ENCODE results near the gene SH3BP4.

SH3BP4 gene

GRCh38 chr2:234967201-234967869, 15.5 kb downstream of the SH3BP4 start:
- no peak for DNase-seq

- DNase-seq = no peak
These were observed 16.0 kb downstream of the SH3BP4 start for GRCh38 chr2:234967870-234968208.

DNA sequence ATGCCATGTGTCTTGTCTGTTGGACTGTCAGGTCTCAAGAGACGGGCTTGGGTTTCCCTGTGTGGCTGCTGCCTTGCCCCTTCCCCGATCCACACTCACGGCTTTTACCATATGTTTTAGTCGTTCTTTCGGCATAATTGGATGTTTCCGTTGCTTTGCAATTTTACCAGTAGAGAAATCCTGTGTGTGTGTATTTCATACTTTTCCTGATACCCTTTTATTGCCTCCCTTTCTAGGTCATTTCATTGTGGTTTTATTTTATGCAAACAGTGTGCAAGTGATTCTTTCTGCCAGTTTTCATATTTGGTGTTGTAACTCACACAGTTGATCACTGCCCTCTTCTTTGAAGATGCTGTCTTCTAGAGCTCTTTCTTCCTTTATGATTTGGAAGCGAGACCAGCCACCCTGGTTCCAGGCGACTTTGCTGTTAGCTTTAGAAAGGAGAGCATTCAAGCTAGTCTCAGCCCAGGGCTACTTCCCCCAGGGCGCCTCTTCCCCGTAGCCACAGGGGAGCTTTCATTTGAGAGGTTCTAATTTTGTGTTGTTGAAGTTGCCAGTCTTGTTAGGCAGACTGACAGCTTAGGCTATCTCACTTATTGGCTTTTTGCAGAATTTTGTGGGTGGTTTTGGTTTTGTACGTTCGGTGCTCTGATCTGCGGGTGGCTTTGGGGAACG, 17.0 kb downstream of the SH3BP4 start:
- no peak for DNase-seq

DNA sequence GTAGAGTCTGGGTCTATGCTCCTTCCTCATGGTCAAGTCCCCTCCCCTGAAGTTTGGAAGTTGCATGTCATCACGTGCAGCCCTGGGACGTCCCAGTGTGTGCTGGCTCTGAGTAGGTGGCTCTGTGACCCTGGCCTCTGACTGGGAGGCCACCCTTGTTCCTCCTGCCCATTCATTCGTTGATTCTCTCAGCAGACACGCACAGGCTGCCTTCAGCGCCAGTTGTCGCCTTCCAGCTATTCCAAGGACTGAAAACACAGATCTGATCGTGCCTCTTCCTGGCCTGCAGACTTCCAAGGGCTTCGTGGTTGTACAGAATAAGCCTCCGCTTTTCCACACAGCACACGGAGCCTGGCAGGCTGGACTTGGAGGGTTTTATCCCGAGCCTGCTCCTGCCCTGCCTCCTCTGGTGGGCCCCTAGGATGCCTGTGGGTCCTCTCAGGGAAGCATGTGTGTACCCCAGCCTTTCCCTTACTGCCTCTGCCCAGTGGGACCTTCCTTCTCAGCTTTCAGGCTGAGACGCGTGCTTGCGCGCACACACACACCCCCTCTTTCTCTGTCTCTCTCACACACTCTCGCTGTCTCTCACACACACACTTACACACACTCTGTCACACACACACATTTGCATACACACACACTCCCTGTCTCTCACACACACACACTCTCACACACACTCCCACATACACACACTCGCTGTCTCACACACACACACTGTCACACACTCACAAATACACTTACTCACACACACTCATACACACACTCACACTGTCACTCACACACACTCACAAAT, 17.7 kb downstream of the SH3BP4 start:
- no peak for DNase-seq

DNA sequence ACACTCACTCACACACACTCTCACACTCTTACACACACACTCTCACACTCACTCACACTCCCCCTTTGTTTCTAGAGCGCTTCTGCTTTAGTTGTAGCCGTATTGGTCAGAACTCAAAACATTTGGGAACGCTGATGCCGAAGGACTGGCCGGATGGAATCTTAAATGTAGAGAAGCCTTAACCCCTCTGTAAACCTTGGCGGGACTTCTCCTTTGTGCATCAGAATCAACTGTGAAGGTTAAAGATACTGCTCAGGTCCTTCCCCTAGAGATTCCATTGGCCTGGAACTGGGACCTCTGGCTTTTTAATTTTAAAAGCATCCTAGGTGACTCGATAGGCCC, 18.3 kb downstream of the SH3BP4 start:
- no peak for DNase-seq

GRCh38 chr2:234970477-234970882, 18.7 kb downstream of the SH3BP4 start:
- DNase-seq = no peak

DNA sequence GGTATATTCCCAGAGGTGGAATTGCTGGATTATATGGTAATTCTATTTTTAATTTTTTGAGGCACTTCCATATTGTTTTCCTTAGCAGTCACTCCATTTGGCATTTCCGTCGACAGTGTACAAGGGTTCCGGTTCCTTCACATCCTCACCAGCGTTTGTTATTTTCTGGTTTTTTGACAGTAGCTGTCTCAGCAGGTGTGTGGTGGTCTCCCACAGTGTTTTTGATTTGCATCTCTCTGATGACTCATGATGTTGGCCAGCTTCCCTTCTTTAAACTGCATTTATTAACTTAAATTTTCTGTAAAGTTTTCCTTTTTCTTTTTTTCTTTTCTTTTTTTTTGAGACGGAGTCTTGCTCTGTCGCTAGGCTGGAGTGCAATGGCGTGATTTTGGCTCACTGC, 19.7 kb downstream of the SH3BP4 start:
- no peak for DNase-seq

DNA sequence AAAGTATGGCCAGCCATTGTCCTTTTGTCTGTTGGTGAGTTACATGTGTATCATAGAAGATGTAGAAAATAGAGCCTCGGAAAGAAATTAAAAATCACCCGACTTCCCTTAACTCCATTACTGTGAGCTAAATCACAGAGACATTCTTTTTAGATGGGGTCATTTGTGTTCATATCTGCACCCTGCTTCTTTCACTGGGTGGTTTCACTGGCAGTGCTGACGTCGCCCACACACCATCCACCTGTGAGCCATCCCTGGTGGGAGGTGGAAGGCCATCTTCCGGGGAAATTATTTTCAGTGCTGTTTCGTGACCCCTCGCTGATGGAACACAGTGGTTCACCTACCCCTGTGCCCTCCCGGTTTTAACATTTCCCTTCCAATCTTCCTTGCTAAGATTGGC, 21.2 kb downstream of the SH3BP4 start:
- no peak for DNase-seq

DNA sequence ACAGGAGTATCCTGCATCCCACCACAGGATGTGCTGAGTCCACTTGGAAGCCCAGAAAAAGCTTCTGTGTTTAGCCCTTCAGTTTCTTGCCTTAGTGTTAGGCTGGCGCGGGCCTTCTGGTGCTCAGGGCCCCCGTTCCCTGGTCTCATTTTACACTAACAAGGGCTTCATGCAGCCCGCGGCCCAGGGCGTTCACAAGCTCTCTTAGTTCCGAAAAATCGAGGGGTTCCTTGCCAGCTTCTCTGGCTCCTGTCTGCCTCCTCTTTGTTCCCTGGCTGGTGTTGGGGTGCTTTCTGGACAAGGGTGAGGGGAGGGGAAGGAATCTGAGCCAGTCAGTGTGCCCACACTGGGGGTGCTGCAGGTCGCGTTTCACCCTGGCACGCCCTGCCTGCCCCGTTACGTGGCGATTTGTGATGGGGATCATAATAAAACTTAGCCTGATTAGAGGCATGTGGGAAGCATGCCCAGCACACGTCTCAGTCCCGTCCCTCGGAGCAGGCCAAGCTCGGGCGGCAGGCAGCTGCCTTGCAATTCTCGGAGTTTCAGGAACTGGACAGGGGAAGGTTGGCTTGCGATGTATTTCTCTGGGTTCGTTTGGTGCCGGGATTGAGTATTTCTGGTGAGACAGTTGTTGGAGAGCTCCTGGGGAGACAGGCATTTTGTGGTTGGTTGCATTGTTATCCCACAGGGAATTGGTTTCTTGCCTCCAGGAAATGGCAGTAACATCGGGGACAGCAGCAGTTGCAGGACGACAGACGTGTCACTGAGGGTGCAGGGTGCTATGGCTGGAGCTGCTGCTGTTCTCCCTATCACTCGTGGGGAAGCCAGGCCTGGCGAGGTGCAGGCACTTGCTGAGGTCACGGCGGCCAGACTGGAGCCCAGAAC, 22.9 kb downstream of the SH3BP4 start:
- no peak for DNase-seq

DNA sequence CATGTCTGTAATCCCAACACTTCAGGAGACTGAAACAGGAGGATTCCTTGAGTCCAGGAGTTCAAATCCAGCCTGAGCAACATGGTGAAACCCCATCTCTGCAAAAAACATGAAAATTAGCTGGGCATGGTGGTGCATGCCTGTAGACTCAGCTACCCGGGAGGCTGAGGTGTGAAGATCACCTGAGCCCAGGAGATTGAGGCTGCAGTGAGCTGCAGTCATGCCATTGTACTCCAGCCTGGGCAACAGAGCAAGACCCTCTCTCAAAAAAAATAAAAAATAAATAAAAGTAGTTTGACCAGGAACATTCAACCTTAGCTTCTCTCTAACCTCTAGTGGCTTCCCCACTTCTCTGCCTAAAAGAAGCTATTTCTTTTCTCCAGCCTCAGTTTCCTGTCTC, 23.8 kb downstream of the SH3BP4 start:
- no peak for DNase-seq

GRCh38 chr2:234976479-234977227, 24.8 kb downstream of the SH3BP4 start:
- DNase-seq = no peak

DNA sequence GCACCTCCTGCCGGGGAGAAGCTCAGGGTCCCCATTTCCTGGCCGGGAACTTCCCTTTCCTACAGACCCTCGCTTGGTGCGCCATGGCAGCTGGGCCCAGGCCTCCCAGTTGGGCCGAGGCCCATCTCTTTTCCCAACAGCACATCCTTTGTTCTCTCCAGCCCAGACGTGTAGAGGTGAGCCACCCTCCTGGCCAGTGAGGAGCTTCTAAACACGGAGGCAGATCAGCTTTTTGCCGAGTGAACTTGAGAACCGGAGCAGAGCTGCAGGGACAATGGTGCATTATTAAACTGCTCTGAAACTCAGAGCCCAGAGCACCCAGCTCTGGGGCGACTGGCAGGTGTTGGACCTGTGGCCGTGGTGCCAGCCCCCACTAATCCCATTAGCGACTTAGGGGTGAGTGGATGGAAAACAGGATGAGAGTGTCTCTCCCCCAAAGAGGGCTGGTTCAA, 25.4 kb downstream of the SH3BP4 start:
- no peak for DNase-seq

GRCh38 chr2:234978466-234979203, 26.8 kb downstream of the SH3BP4 start:
- DNase-seq = no peak

GRCh38 chr2:234979204-234980167, 27.7 kb downstream of the SH3BP4 start:
- no peak for DNase-seq

- DNase-seq = no peak
These were observed 28.8 kb downstream of the SH3BP4 start for GRCh38 chr2:234980451-234981187.

GRCh38 chr2:234981197-234982095, 29.6 kb downstream of the SH3BP4 start:
- DNase-seq = no peak

DNA sequence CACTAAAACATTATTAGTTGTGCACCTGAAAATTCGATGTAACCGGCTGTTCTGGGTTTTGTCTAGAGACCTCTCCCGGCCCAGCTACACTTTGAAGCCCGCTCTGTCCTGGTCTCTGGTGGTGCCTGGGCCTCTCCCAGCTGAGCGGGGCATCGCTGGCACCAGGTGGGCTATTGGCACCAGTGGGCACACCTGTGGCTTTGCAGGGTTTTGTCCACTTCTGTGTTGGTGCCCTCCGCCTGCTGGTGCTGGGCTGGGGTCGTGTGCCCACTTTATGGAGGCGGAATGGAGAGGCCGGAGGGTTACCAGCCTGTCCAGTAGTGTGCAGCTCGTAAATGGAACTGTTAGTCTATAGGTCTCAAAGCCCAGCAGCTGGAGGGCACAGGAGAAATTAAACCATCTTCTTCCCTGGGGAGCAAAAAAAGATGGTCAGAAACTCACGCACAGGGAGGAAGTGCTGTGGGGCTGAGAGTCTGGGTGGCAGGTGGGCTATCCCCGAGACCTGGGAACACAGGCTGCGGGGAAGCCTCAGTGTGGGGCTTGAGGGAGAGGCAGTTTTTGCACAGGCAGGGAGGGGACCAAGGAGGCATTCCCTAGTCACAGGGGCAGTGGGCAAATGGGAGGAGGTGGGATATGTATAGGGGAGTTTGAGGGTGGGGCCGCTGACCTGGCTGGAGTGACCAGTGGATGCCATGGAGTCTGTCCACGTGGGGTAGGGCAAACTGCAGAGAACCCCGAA, 30.4 kb downstream of the SH3BP4 start:
- no peak for DNase-seq
